ENCODE measurements around the gene CCNE1. TPM values are rescaled to one million over a fixed set of nuclear protein-coding genes. Genes with fewer than 3 reads are reported as not detected.
"Not testable (repeated sequence)": the region's sequence is repeated elsewhere in the genome, so short reads cannot be mapped to it uniquely, and the experiment has no call there.

The CCNE1 gene
- polyA plus RNA-seq, 1 donor (not counting 4 experiments of a cell fraction or from before 2014, with no cell fraction given) = 11.2 TPM

DNA sequence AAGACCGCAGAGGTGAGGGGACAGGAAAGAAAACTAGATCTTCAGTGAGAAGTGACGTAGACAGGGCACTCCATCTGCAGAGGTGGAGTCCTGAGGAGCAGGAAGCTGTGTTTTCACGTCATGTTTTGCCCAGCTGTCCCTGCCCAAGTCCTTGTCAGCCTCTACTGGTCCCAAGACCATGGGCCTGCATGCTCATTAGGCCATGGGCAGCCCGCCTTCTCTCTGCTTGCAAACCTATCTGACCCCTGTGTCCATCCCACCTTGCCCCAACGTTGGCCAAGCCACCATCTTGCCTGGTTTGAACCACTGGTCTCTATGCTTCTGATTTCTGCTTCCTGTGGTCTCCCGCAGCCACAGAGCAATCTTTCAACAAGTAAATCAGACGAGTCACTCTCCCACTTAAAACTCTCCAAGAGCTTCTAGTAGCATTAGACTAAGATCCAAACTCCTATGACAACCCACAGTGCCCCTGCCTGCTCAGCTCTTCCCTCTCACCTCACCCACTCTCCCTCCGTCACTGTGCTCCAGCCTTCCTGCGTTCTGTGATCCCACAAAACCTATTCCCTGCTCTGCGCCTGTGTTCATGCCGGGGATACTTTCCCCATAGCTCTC, 18.6 kb upstream of the CCNE1 start:
- Histone ChIP-seq H3K9ac (ENCODE audit: control insufficient read depth, extremely low read depth, insufficient read depth, low read length) (no peak overlapping the region), H3K4me3 (ENCODE audit: control insufficient read depth in 2 of 3, extremely low read depth in 1 of 3, insufficient read depth in 2 of 3, low read depth in 1 of 3, low read length in 3 of 3) (no peak overlapping the region), H3K9me3 (ENCODE audit: control insufficient read depth, low read depth, low read length) (no peaks in the 10 kb centered on the region), H3K9me1 (ENCODE audit: control insufficient read depth, extremely low read depth, insufficient read depth, low read length) (no peaks in the 10 kb centered on the region), H3K79me2 (ENCODE audit: control insufficient read depth, insufficient read depth, low read length) (no peaks in the 10 kb centered on the region), H3K27me3 (ENCODE audit: control insufficient read depth, extremely low read depth, insufficient read depth, low read length) (no peaks in the 10 kb centered on the region), H4K20me1 (ENCODE audit: control insufficient read depth, extremely low read depth, insufficient read depth, low read length) (no peaks in the 10 kb centered on the region), H3K27ac (ENCODE audit: control insufficient read depth, insufficient read depth, low read length) (no peak overlapping the region), H2AFZ (ENCODE audit: control insufficient read depth, low read length) (no peak overlapping the region), H3K36me3 (ENCODE audit: control insufficient read depth in 2 of 2, extremely low read depth in 1 of 2, insufficient read depth in 2 of 2, low read length in 2 of 2) (no peaks in the 10 kb centered on the region), H3K4me1 (ENCODE audit: control insufficient read depth, extremely low read depth, insufficient read depth, low read length) (no peaks in the 10 kb centered on the region), H3K4me2 (ENCODE audit: control insufficient read depth, extremely low read depth, insufficient read depth, low read depth, low read length) (no peak overlapping the region)
- DNase-seq (ENCODE audit: low read depth, low spot score) (no peak), FAIRE-seq (no peak)
- no peak for TF ChIP-seq EZH2 (IDR thresholded peaks at IDR 0.05; ENCODE audit: low read length)
- TF ChIP-seq, protein P1, sequence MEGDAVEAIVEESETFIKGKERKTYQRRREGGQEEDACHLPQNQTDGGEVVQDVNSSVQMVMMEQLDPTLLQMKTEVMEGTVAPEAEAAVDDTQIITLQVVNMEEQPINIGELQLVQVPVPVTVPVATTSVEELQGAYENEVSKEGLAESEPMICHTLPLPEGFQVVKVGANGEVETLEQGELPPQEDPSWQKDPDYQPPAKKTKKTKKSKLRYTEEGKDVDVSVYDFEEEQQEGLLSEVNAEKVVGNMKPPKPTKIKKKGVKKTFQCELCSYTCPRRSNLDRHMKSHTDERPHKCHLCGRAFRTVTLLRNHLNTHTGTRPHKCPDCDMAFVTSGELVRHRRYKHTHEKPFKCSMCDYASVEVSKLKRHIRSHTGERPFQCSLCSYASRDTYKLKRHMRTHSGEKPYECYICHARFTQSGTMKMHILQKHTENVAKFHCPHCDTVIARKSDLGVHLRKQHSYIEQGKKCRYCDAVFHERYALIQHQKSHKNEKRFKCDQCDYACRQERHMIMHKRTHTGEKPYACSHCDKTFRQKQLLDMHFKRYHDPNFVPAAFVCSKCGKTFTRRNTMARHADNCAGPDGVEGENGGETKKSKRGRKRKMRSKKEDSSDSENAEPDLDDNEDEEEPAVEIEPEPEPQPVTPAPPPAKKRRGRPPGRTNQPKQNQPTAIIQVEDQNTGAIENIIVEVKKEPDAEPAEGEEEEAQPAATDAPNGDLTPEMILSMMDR (optimal IDR thresholded peaks at IDR 0.05 in 1 of 3, IDR thresholded peaks at IDR 0.05 in 1 of 3, conservative IDR thresholded peaks at IDR 0.05 in 1 of 3; ENCODE audit: extremely low read depth in 1 of 3, insufficient read depth in 2 of 3, low read length in 3 of 3) = no peak
- dilution Hi-C loops (cut with MboI; ENCODE audit: extremely low pct_ligation_motif_present, low sequenced_read_pairs) = no loop called here

DNA sequence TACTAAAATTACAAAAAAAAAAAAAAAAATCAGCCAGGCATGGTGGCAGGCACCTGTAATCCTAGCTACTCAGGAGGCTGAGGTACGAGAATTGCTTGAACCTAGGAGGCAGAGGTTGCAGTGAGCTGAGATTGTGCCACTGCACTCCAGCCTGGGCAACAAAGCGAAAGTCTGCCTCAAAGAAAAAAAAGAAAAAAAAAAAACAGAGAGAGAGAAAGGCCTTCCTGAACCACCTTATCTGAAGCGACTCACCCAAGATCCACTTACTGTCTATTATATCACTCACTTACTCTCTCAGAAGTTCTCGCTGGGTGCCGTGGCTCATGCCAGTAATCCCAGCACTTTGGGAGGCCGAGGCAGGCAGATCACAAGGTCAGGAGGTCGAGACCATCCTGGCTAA, 17.3 kb upstream of the CCNE1 start:
- H3K27me3 ChIP-seq (ENCODE audit: control insufficient read depth, extremely low read depth, insufficient read depth, low read length); H3K4me3 ChIP-seq (ENCODE audit: control insufficient read depth in 2 of 3, extremely low read depth in 1 of 3, insufficient read depth in 2 of 3, low read depth in 1 of 3, low read length in 3 of 3); DNase-seq (ENCODE audit: low read depth, low spot score); H3K9ac ChIP-seq (ENCODE audit: control insufficient read depth, extremely low read depth, insufficient read depth, low read length); FAIRE-seq; dilution Hi-C loops (cut with MboI; ENCODE audit: extremely low pct_ligation_motif_present, low sequenced_read_pairs); H3K4me1 ChIP-seq (ENCODE audit: control insufficient read depth, extremely low read depth, insufficient read depth, low read length); H3K9me3 ChIP-seq (ENCODE audit: control insufficient read depth, low read depth, low read length); H3K9me1 ChIP-seq (ENCODE audit: control insufficient read depth, extremely low read depth, insufficient read depth, low read length); H3K79me2 ChIP-seq (ENCODE audit: control insufficient read depth, insufficient read depth, low read length); H3K27ac ChIP-seq (ENCODE audit: control insufficient read depth, insufficient read depth, low read length); H3K36me3 ChIP-seq (ENCODE audit: control insufficient read depth in 2 of 2, extremely low read depth in 1 of 2, insufficient read depth in 2 of 2, low read length in 2 of 2); H3K4me2 ChIP-seq (ENCODE audit: control insufficient read depth, extremely low read depth, insufficient read depth, low read depth, low read length); H2AFZ ChIP-seq (ENCODE audit: control insufficient read depth, low read length); H4K20me1 ChIP-seq (ENCODE audit: control insufficient read depth, extremely low read depth, insufficient read depth, low read length): not testable (repeated sequence)

Measured in keratinocyte (primary cell).